Naive B cell (primary cell): ENCODE data around the gene ACAD11. TPM values are rescaled to one million over a fixed set of nuclear protein-coding genes. Genes with fewer than 3 reads are reported as not detected.
A peak's percentile ranks its signal among the peaks of the same experiment; 100 is the strongest.
"Not testable (repeated sequence)": the region's sequence is repeated elsewhere in the genome, so short reads cannot be mapped to it uniquely, and the experiment has no call there.

ENCODE experiments used
- ATAC-seq, 2 donors: fragments of 150-1000 bp; cut with Tn5 transposase; 2 replicates each; pipeline ENCODE4 v1.10.0; 2021; ENCODE audit warnings: low read depth in 2 of 2, mild to moderate bottlenecking in 2 of 2, moderate library complexity in 2 of 2
- DNase-seq: peaks from one replicate; pipeline ENCODE4 v3.0.0; 2022
- H3K27ac Mint-ChIP-seq, 6 donors: one replicate each; pipeline ENCODE4 v1.8.0; 2020 to 2022; ENCODE audit warnings: mild to moderate bottlenecking in 6 of 6, mixed read lengths in 6 of 6, moderate library complexity in 5 of 6, inconsistent platforms in 2 of 6
- H3K27me3 Mint-ChIP-seq, 3 donors: one replicate each; pipeline ENCODE4 v1.8.0; 2021 to 2022; ENCODE audit warnings: mixed read lengths in 3 of 3, mild to moderate bottlenecking in 1 of 3
- H3K36me3 Mint-ChIP-seq, 2 donors: one replicate each; pipeline ENCODE4 v1.8.0; 2020 to 2022; ENCODE audit warnings: mixed read lengths in 2 of 2, inconsistent platforms in 1 of 2, mild to moderate bottlenecking in 1 of 2
- H3K4me1 Mint-ChIP-seq, 3 donors: one replicate each; pipeline ENCODE4 v1.8.0; 2020 to 2022; ENCODE audit warnings: mixed read lengths in 3 of 3, inconsistent platforms in 1 of 3, mild to moderate bottlenecking in 1 of 3, moderate library complexity in 1 of 3
- H3K4me3 Mint-ChIP-seq, 8 donors: one replicate each; pipeline ENCODE4 v1.8.0; 2020 to 2022; ENCODE audit warnings: mild to moderate bottlenecking in 8 of 8, mixed read lengths in 8 of 8, moderate library complexity in 8 of 8, inconsistent platforms in 2 of 8
- H3K9me3 Mint-ChIP-seq, 7 donors: one replicate each; pipeline ENCODE4 v1.8.0; 2020 to 2022; ENCODE audit warnings: mixed read lengths in 7 of 7, mild to moderate bottlenecking in 5 of 7, inconsistent platforms in 2 of 7, moderate library complexity in 1 of 7
- polyA plus RNA-seq, 6 donors: library from polyadenylated mRNA; unstranded; fragments of 300-500 nt; fragmentation: Illumina TruSeq; gene quantifications; one replicate each; pipeline ENCODE4 v1.2.3, GENCODE V29; 2021; ENCODE audit warnings: low read depth in 6 of 6

ACAD11 gene
- polyA plus RNA-seq, 6 donors from 2014 or later, result 4.0 to 9.3 (median 6.0) TPM

GRCh38 chr3:132592216-132592615 is 67.4 kb downstream of the ACAD11 start:
- H3K4me1 Mint-ChIP-seq, result peaks cover 5 to 10% (median 8%) of the 10 kb centered on the region in 3 donors
- ATAC-seq (no peak), DNase-seq (no peak)
- H3K4me3 Mint-ChIP-seq, result no peak overlapping the region
- H3K36me3 Mint-ChIP-seq, result peaks cover 31 to 34% of the 10 kb centered on the region in 2 donors
- H3K9me3 Mint-ChIP-seq, result peaks cover 0 to 9% (median 3%) of the 10 kb centered on the region in 7 donors
- H3K27me3 Mint-ChIP-seq, result no peaks in the 10 kb centered on the region
- H3K27ac Mint-ChIP-seq, result no peak overlapping the region

DNA sequence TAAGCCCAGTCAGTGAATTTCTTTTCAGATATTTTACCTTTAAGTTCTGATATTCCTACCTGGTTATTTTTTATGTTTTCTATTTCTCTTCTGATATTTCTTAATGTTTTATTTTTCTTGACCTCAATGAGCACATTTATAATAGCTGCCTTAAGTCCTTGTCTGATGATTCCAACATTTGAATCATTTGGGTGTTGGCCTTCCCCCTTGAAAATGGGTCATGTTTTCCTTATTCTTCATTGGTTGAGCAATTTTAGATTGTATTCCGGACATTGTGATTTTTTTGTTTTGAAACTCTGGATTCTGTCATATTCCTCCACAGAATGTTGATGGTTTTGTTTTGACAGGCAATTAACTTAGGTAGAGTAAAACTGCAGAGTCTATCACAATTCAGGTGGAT is 72.2 kb downstream of the ACAD11 start:
- H3K4me3 Mint-ChIP-seq, result no peak overlapping the region
- peaks cover 0 to 14% (median 3%) of the 10 kb centered on the region in 7 donors for H3K9me3 Mint-ChIP-seq
- no peak for DNase-seq
- no peaks in the 10 kb centered on the region for H3K4me1 Mint-ChIP-seq
- ATAC-seq, result no peak
- H3K27me3 Mint-ChIP-seq, result no peaks in the 10 kb centered on the region
- no peak overlapping the region for H3K27ac Mint-ChIP-seq
- peaks cover 9 to 17% of the 10 kb centered on the region in 2 donors for H3K36me3 Mint-ChIP-seq

DNA sequence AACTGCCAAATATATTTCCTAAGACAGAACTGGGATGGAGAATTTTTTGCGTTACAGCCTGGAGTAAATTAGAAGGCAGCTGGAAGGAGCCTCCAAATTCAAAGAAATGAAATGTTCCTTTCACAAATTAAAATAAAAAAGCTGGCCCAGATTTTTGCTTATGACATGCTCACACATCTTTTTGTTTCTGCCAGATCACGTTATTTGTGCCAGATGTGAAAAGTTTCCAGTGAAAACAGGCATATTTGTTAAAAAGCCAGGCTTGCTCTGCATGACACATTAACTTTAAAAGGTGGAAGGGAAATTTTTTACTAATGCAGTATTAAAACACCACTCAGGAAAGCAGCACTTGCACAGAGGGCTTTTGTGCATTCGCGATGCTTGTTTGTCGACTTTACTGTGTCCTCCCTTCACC is 85.8 kb downstream of the ACAD11 start:
- peaks cover 0 to 5% (median 1%) of the 10 kb centered on the region in 7 donors for H3K9me3 Mint-ChIP-seq
- H3K27ac Mint-ChIP-seq, result no peak overlapping the region
- no peak overlapping the region for H3K4me3 Mint-ChIP-seq
- no peak for DNase-seq
- peaks cover 22 to 50% of the 10 kb centered on the region in 2 donors for H3K36me3 Mint-ChIP-seq
- no peak for ATAC-seq
- H3K4me1 Mint-ChIP-seq, result no peaks in the 10 kb centered on the region
- H3K27me3 Mint-ChIP-seq, result no peaks in the 10 kb centered on the region

GRCh38 chr3:132570016-132570415 is 89.6 kb downstream of the ACAD11 start:
- no peak overlapping the region for H3K4me3 Mint-ChIP-seq
- H3K4me1 Mint-ChIP-seq, result no peaks in the 10 kb centered on the region
- no peak for ATAC-seq
- H3K27me3 Mint-ChIP-seq, result no peaks in the 10 kb centered on the region
- no peak for DNase-seq
- H3K27ac Mint-ChIP-seq, result no peak overlapping the region
- H3K36me3 Mint-ChIP-seq, result peaks cover 14 to 33% of the 10 kb centered on the region in 2 donors
- peaks cover 0 to 5% (median 2%) of the 10 kb centered on the region in 7 donors for H3K9me3 Mint-ChIP-seq

- ATAC-seq (no peak), DNase-seq (no peak)
- no peak overlapping the region for H3K4me3 Mint-ChIP-seq
- peaks cover 0 to 4% (median 3%) of the 10 kb centered on the region in 3 donors for H3K4me1 Mint-ChIP-seq
- peak overlapping the region in 1 of 6 donors; percentile 15 for H3K27ac Mint-ChIP-seq
- H3K9me3 Mint-ChIP-seq, result peaks cover 0 to 5% (median 2%) of the 10 kb centered on the region in 7 donors
- H3K36me3 Mint-ChIP-seq, result peaks cover 14 to 33% of the 10 kb centered on the region in 2 donors
- no peaks in the 10 kb centered on the region for H3K27me3 Mint-ChIP-seq
These were observed 90.0 kb downstream of the ACAD11 start for GRCh38 chr3:132569580-132569979.

DNA sequence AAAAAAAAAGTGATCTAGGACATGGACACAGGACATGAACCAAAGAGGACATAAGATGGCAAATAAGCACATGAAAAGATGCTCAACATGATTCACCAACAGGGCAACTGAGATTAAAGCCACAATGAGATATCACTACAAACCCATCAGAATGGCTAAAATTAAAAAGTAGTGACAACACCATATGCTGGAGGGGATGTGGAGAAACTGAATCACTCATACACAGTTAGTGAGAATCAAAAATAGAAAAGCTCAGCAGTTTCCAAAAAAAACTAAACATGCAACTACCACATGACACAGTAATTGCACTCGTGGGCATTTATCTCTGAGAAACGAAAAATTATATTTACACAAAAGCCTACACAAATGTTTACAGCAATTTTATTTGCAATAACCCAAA is 90.5 kb downstream of the ACAD11 start:
- H3K36me3 Mint-ChIP-seq, result peaks cover 14 to 32% of the 10 kb centered on the region in 2 donors
- H3K27me3 Mint-ChIP-seq, result no peaks in the 10 kb centered on the region
- no peak for DNase-seq
- no peak for ATAC-seq
- peaks cover 2 to 9% (median 7%) of the 10 kb centered on the region in 3 donors for H3K4me1 Mint-ChIP-seq
- H3K4me3 Mint-ChIP-seq, result no peak overlapping the region
- no peak overlapping the region for H3K27ac Mint-ChIP-seq
- peaks cover 0 to 5% (median 2%) of the 10 kb centered on the region in 7 donors for H3K9me3 Mint-ChIP-seq

DNA sequence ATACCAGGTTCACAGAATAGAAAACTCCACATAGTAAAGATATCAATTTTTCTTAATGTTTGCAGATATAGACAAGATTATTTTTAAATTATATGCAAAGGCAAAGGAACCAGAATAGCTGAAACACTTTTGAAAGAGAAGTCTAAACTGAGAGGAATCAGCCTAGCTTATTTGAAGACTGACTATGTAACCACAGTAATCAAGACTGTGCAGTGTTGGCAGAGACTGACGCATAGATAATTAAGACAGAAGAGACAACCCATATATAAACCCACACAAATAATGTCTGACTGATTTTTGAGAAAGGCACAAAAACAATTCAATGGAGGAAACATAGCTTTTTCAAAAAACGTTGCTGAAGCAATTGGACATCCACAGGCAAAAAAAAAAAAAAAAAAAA is 91.2 kb downstream of the ACAD11 start:
- Mint-ChIP-seq H3K9me3 (peaks cover 0 to 5% (median 2%) of the 10 kb centered on the region in 7 donors), H3K4me3 (no peak overlapping the region), H3K36me3 (peaks cover 11 to 24% of the 10 kb centered on the region in 2 donors), H3K4me1 (peaks cover 3 to 13% (median 11%) of the 10 kb centered on the region in 3 donors), H3K27me3 (no peaks in the 10 kb centered on the region), H3K27ac (peak overlapping the region in 1 of 6 donors; percentile 4)
- ATAC-seq (no peak), DNase-seq (no peak)

DNA sequence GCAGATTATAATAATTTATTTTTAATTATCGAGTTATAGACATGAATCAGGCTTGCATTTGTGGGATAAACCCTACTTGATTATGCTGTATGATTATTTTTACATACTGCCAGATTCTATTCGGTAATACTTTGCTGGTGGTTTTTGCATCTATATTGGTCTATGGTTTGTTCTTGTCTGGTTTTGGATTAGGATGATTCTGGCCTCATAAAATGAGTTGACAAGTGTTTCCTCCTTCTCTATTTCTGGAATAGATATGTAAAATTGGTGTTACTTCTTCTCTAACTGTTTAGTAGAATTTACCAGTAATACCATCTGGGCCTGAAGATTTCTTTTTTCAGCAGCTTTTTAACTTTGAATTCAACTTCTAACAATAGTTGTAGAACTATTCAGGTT is 95.5 kb downstream of the ACAD11 start:
- H3K27me3 Mint-ChIP-seq, result no peaks in the 10 kb centered on the region
- H3K4me3 Mint-ChIP-seq, result peak overlapping the region in 1 of 8 donors; percentile 12
- H3K4me1 Mint-ChIP-seq, result peaks cover 3 to 19% (median 14%) of the 10 kb centered on the region in 3 donors
- peaks cover 0 to 11% (median 4%) of the 10 kb centered on the region in 7 donors for H3K9me3 Mint-ChIP-seq
- DNase-seq (no peak), ATAC-seq (no peak)
- H3K27ac Mint-ChIP-seq, result peak overlapping the region in 3 of 6 donors; percentile 7 to 28 (median 23)
- H3K36me3 Mint-ChIP-seq, result peaks cover 4 to 12% of the 10 kb centered on the region in 2 donors

GRCh38 chr3:132563420-132564069 is 96.1 kb downstream of the ACAD11 start:
- no peak for DNase-seq
- Mint-ChIP-seq H3K36me3 (peaks cover 9 to 12% of the 10 kb centered on the region in 2 donors), H3K4me1 (peaks cover 3 to 19% (median 14%) of the 10 kb centered on the region in 3 donors), H3K27me3 (no peaks in the 10 kb centered on the region), H3K27ac (peak overlapping the region in 3 of 6 donors; percentile 4 to 49 (median 28)), H3K4me3 (peak overlapping the region in 1 of 8 donors; percentile 12), H3K9me3 (peaks cover 0 to 11% (median 4%) of the 10 kb centered on the region in 7 donors)
- ATAC-seq, result no peak

DNA sequence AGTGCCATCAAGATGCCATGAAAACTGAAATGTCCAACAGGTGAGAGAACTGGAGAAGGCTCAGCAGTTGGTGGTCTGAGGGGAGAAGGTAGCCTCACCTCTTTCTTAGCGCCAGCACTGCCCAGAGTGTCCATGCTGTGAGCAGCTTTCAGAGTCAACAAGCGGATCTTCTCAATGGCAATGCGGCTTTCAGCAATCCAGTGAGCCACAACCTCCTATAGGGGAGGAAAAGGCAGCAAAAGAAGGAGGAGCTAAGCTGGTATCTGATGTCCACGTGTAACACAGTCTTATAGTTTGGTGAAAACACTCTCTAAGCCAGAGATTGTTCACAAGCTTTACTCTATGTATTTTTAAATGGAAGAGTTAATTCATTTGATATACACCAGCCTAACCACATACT is 98.6 kb downstream of the ACAD11 start:
- H3K4me1 Mint-ChIP-seq, result peaks cover 3 to 19% (median 14%) of the 10 kb centered on the region in 3 donors
- H3K9me3 Mint-ChIP-seq, result peaks cover 0 to 11% (median 4%) of the 10 kb centered on the region in 7 donors
- no peak for DNase-seq
- H3K36me3 Mint-ChIP-seq, result peaks cover 9 to 12% of the 10 kb centered on the region in 2 donors
- no peaks in the 10 kb centered on the region for H3K27me3 Mint-ChIP-seq
- no peak for ATAC-seq
- no peak overlapping the region for H3K27ac Mint-ChIP-seq
- H3K4me3 Mint-ChIP-seq, result no peak overlapping the region

GRCh38 chr3:132556508-132557159 is 103.0 kb downstream of the ACAD11 start:
- no peak for DNase-seq
- Mint-ChIP-seq H3K9me3 (no peaks in the 10 kb centered on the region), H3K27me3 (no peaks in the 10 kb centered on the region), H3K36me3 (peaks cover 0 to 14% of the 10 kb centered on the region in 2 donors), H3K4me3 (no peak overlapping the region), H3K27ac (no peak overlapping the region), H3K4me1 (no peaks in the 10 kb centered on the region)
- ATAC-seq, result no peak

DNA sequence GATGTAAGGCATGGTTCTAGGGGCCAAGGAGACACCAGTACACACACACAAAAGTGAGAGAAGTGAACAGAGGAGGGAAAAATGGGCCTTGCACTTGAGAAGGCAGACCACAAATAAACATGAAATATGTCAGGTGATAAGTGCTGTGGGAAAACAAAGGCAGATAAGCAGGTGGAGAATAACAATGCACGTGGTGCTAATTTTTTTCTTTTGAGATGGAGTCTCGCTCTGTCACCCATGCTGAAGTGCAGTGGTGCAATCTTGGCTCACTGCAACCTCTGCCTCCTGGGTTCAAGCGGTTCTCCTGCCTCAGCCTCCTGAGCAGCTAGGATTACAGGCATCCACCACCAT is 103.6 kb downstream of the ACAD11 start:
- peaks cover 0 to 14% of the 10 kb centered on the region in 2 donors for H3K36me3 Mint-ChIP-seq
- peak overlapping the region in 2 of 6 donors; percentile 22 to 68 for H3K27ac Mint-ChIP-seq
- not testable (repeated sequence) for H3K4me3 Mint-ChIP-seq, H3K9me3 Mint-ChIP-seq, H3K4me1 Mint-ChIP-seq, DNase-seq, H3K27me3 Mint-ChIP-seq, ATAC-seq

DNA sequence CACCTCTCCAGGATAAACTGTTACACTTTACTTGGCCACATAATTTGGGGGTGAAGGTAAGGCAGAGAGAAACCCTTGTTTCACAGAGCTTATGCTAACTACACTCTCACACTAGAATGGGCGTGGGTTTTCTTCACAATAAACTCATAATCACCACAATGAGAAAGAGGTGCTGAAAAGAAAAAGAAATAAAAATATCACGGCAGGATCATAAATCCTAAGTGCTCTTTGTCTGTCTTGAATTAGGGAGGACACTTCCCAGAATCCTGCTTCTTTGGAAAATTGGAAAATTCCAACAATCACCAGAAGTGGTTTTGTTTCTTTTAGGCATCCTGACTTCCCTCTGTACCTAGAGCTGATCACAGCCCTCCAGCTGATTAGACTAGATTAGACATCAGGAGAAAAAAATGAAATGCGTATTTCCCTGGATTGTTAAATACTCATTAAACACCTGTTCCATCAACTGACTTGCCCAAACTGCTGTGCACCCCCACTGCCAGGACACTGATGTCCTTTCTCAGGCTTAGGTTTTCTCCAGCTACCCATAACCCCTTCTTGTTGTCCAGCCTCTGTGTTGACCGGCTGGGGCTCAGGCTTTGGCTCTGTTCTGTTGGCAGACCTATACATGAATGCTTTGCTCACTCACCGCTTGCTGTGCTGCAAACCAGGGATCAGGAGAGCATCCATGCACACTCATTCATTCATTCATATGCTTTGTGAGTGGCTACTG is 104.1 kb downstream of the ACAD11 start:
- no peak for DNase-seq
- Mint-ChIP-seq H3K27me3 (no peaks in the 10 kb centered on the region), H3K4me1 (peaks cover 0 to 5% (median 2%) of the 10 kb centered on the region in 3 donors), H3K27ac (peak overlapping the region in 2 of 6 donors; percentile 22 to 31), H3K36me3 (peaks cover 0 to 10% of the 10 kb centered on the region in 2 donors), H3K4me3 (no peak overlapping the region), H3K9me3 (no peaks in the 10 kb centered on the region)
- ATAC-seq, result no peak
